Upper lobe of right lung (tissue), 1 donor: ENCODE results near the gene LASP1. TPM values are rescaled to one million over a fixed set of nuclear protein-coding genes. Genes with fewer than 3 reads are reported as not detected.
A peak's percentile ranks its signal among the peaks of the same experiment; 100 is the strongest.

ENCODE experiments used
- ATAC-seq: fragments of 200-7000 bp; cut with Tn5 transposase; one replicate; pipeline ENCODE4 v1.9.1; 2020; ENCODE audit warnings: mild to moderate bottlenecking, moderate library complexity
- DNase-seq: peaks from one replicate; pipeline ENCODE4 v3.0.0-alpha.2; 2020
- H3K27ac ChIP-seq: fragments of 200-600 bp; one replicate; pipeline ENCODE4 v1.8.0; 2022
- H3K27me3 ChIP-seq: fragments of 200-600 bp; one replicate; pipeline ENCODE4 v1.8.0; 2022; ENCODE audit warnings: mild to moderate bottlenecking
- H3K36me3 ChIP-seq: fragments of 200-600 bp; one replicate; pipeline ENCODE4 v1.8.0; 2022
- H3K4me1 ChIP-seq: fragments of 200-600 bp; one replicate; pipeline ENCODE4 v1.8.0; 2022
- H3K4me3 ChIP-seq: fragments of 200-600 bp; one replicate; pipeline ENCODE4 v1.8.0; 2022; ENCODE audit warnings: mild to moderate bottlenecking
- H3K9me3 ChIP-seq: fragments of 200-600 bp; one replicate; pipeline ENCODE4 v1.8.0; 2022
- CTCF ChIP-seq: fragments of 200-600 bp; IDR thresholded peaks from one replicate; pipeline ENCODE4 v1.8.0; 2022; ENCODE audit warnings: antibody characterized with exemption
- intact Hi-C: fragments of 100-400 bp; cut with DNase I; formaldehyde crosslinking; loops from one replicate; pipeline ENCODE4 v1.11.0; 2022
- total RNA-seq: library from RNA; stranded (reverse); fragmentation: NEBNext Ultra II Directional; extraction: Animal tissue kit (Norgen Biotek cat#: 25700); gene quantifications from one replicate; pipeline ENCODE4 v1.2.1, GENCODE V29; 2021
- donor health status: DM: no; HTN: yes; CAD: no; lungs with severe emphysema.

The LASP1 gene
- total RNA-seq, 1 donor from 2014 or later, result 158 TPM

GRCh38 chr17:38912221-38912813 is 42.5 kb downstream of the LASP1 start:
- intact Hi-C loops, result no loop called here
- Histone ChIP-seq H3K27ac (peak overlapping the region; percentile 45), H3K4me3 (no peak overlapping the region), H3K36me3 (peaks cover 60% of the 10 kb centered on the region), H3K4me1 (peaks cover 54% of the 10 kb centered on the region), H3K9me3 (no peaks in the 10 kb centered on the region), H3K27me3 (no peaks in the 10 kb centered on the region)
- TF ChIP-seq CTCF, result no peak
- DNase-seq (peak; percentile 65), ATAC-seq (peak; percentile 42)

- Histone ChIP-seq H3K27ac (peak overlapping the region; percentile 17), H3K36me3 (peaks cover 72% of the 10 kb centered on the region), H3K9me3 (no peaks in the 10 kb centered on the region), H3K4me1 (peaks cover 27% of the 10 kb centered on the region), H3K4me3 (no peak overlapping the region), H3K27me3 (no peaks in the 10 kb centered on the region)
- DNase-seq, result peak; percentile 58
- ATAC-seq, result no peak
- intact Hi-C loops, result no loop called here
- TF ChIP-seq CTCF, result no peak
Observed at GRCh38 chr17:38914741-38915638, 45.1 kb downstream of the LASP1 start.

GRCh38 chr17:38915639-38915995 is 45.8 kb downstream of the LASP1 start:
- peaks cover 76% of the 10 kb centered on the region for H3K36me3 ChIP-seq

GRCh38 chr17:38916771-38917170 is 46.9 kb downstream of the LASP1 start:
- intact Hi-C loops, result no loop called here
- H3K4me3 ChIP-seq, result no peak overlapping the region
- H3K36me3 ChIP-seq, result peaks cover 73% of the 10 kb centered on the region
- no peak overlapping the region for H3K27ac ChIP-seq
- H3K9me3 ChIP-seq, result no peaks in the 10 kb centered on the region
- TF ChIP-seq CTCF, result no peak
- ATAC-seq (no peak), DNase-seq (peak; percentile 22)
- H3K4me1 ChIP-seq, result peaks cover 16% of the 10 kb centered on the region
- H3K27me3 ChIP-seq, result no peaks in the 10 kb centered on the region

More at GRCh38 chr17:38915639-38915995, 45.8 kb downstream of the LASP1 start:
- H3K27me3 ChIP-seq, result no peaks in the 10 kb centered on the region
- ATAC-seq, result no peak
- H3K4me1 ChIP-seq, result peaks cover 26% of the 10 kb centered on the region
- H3K9me3 ChIP-seq, result no peaks in the 10 kb centered on the region
- no peak for DNase-seq
- H3K4me3 ChIP-seq, result no peak overlapping the region
- no peak for TF ChIP-seq CTCF
- intact Hi-C loops, result no loop called here
- H3K27ac ChIP-seq, result no peak overlapping the region

GRCh38 chr17:38917259-38917658 is 47.4 kb downstream of the LASP1 start:
- Histone ChIP-seq H3K4me1 (peaks cover 14% of the 10 kb centered on the region), H3K27ac (no peak overlapping the region), H3K4me3 (no peak overlapping the region), H3K27me3 (no peaks in the 10 kb centered on the region), H3K36me3 (peaks cover 73% of the 10 kb centered on the region), H3K9me3 (no peaks in the 10 kb centered on the region)
- DNase-seq, result no peak
- TF ChIP-seq CTCF, result no peak
- intact Hi-C loops, result no loop called here
- ATAC-seq, result no peak
